GM13976 (cell line): ENCODE results near the gene NEDD4L.
A peak's percentile ranks its signal among the peaks of the same experiment; 100 is the strongest.

Experiments used
- DNase-seq: peaks from one replicate; pipeline ENCODE4 v3.0.0; 2012; ENCODE audit warnings: low spot score
- CTCF ChIP-seq: IDR thresholded peaks from 2 replicates; pipeline ENCODE4 v1.5.1; 2012; ENCODE audit warnings: borderline replicate concordance, mild to moderate bottlenecking; ENCODE audit not compliant: insufficient read depth; ENCODE audit errors: extremely low read depth, missing control alignments, control extremely low read depth
- in situ Hi-C: fragments of 300-500 bp; cut with MboI; formaldehyde crosslinking; loops from one replicate; pipeline ENCODE4 v1.12.0; 2022; ENCODE audit warnings: low sequenced_read_pairs, mixed read lengths, inconsistent platforms; ENCODE audit not compliant: unreplicated experiment

The NEDD4L gene

GRCh38 chr18:58180172-58180571, 136.1 kb downstream of the NEDD4L start:
- in situ Hi-C loops = loop anchor here (25.0 kb wide), 1 partner anchor 582 kb away; no protein-coding TSS in a partner anchor
- no peak for DNase-seq
- no peak for TF ChIP-seq CTCF

- in situ Hi-C loops = loop anchor here (25.0 kb wide), 1 partner anchor 581 kb away; no protein-coding TSS in a partner anchor
- TF ChIP-seq CTCF = peak; percentile 72
- peak; percentile 82 for DNase-seq
These were observed 136.8 kb downstream of the NEDD4L start for GRCh38 chr18:58180738-58181353.

- TF ChIP-seq CTCF = no peak
- in situ Hi-C loops = loop anchor here (25.0 kb wide), 1 partner anchor 580 kb away; no protein-coding TSS in a partner anchor
- DNase-seq = no peak
These were observed 138.0 kb downstream of the NEDD4L start for GRCh38 chr18:58181988-58182387.

- in situ Hi-C loops = loop anchor here (25.0 kb wide), 1 partner anchor 579 kb away; no protein-coding TSS in a partner anchor
- DNase-seq = no peak
- TF ChIP-seq CTCF = no peak
These were observed 139.2 kb downstream of the NEDD4L start for GRCh38 chr18:58183226-58183625.

GRCh38 chr18:58186258-58186948, 142.4 kb downstream of the NEDD4L start:
- DNase-seq = no peak
- no peak for TF ChIP-seq CTCF
- in situ Hi-C loops = loop anchor here (25.0 kb wide), 1 partner anchor 576 kb away; no protein-coding TSS in a partner anchor

- TF ChIP-seq CTCF = no peak
- in situ Hi-C loops = loop anchor here (25.0 kb wide), 1 partner anchor 575 kb away; no protein-coding TSS in a partner anchor
- no peak for DNase-seq
These were observed 143.6 kb downstream of the NEDD4L start for GRCh38 chr18:58187674-58188073.
